Smooth muscle cell of trachea (primary cell): Measurements from ENCODE around the gene GRAP2. TPM values are rescaled to one million over a fixed set of nuclear protein-coding genes. Genes with fewer than 3 reads are reported as not detected.

Source experiments
- total RNA-seq: library from RNA; depleted of rRNA; stranded (reverse); fragments of >200 nt; gene quantifications from 2 replicates; pipeline ENCODE4 v1.2.1, GENCODE V29; 2014

The GRAP2 gene
- total RNA-seq, result not detected in 2 replicates

DNA sequence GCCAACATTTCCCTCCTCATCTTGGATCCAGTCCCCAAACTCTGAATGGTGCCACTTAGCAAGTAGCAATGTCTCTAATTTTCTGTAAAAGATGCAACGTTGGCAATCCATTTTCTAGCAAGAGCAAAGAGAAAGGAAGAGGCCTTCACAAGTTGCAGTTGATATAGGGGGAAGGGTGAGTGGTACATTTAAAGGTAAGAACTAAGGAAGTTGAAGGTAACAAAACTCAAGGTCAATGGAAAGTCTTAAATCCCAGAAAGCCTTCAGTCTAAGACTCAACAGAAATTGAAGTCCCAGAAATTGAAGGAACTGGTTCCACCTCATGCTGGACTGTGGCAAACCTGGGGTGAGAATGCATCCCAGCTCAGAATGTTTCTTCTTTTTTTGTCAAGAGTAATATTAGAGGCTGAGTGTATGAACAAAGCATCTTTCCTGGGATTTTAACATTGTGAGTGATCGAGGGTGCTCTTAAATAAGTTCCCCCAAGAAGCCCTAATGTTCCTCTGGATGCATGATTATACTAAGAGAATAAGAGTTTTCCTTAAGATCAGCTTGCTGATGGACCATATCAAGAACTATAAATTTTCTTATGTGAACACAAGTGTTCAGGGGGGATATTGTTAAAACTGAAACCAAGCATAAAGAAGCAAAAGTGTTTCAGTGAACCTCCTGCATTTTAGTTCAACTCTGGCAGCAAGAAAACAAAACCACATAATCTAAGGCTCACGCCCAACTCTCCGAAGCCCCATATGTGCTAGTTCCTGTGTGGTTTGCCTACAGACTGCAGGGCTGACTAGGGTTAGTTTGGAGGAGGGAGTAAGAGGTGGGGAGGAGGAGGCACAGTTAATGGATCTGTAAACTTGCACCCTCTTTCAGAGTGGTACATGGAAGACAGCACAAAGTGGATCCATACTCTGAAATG is at the start of gene GRAP2:
TSS of gene GRAP2 (plus strand) at position 779 of the 922 bp plus-strand sequence. CDS start 46,023 bp downstream, outside the sequence.

DNA sequence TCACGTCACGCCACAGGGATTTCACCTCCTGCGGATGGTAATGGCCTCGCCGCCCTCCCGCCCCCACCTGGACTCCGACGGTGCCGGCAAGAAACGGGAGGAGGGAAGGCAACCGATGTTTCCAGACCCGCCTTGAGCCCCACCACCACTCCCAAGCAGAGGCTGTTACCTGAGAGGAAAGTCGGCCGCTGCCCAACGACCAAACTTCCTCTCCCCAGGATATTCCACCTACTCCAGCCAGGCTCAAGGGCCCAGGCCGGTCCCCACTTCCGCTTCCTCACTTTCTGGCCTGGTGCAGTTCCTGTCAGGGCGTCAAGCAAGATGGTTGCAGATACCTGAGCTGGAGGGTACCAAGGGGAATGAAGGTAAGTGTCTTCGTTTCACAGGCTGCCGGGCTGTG is 7.4 kb upstream of the GRAP2 start, which contains the start of gene ENTHD1:
TSS of gene ENTHD1 (minus strand) at position 235 of the 400 bp plus-strand sequence. CDS start 6,012 bp downstream, outside the sequence.

DNA sequence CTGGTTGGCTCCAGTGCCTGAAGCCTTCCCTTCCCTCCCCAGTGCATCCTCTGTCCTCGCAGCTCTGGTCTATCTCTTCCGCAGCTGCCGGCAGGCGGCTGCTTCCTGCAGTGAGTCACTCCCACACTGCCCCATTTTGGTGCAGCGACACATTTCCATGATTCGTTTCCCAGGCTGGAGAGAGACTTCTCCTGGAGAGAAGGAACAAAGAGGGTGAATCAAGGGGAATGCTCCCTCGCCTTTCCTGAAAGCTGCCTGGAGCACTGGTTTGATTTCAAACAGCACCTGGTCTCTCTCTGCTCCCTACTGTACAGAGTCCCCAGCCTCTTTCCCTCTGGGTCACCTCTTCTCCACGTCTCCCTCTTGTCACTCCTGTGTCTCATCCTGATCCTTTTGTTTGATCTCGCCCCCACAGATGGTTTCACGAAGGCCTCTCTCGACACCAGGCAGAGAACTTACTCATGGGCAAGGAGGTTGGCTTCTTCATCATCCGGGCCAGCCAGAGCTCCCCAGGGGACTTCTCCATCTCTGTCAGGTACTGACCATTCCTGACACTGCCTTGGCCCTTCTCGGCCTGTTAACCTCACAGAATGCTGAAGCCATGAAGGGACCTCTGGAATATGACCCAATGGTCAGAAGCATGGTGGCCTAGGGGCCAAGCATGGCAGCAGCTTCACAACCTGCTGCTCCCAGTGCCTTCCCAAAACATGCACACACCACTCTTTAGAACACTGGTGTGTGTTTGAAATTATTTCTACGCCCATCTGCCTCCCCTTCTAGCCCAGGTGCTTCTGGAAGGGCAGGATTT is 59.0 kb downstream of the GRAP2 start, which contains the start of gene TMA7B:
TSS of gene TMA7B (plus strand) at position 758 of the 808 bp plus-strand sequence. CDS start 3,978 bp downstream, outside the sequence.

DNA sequence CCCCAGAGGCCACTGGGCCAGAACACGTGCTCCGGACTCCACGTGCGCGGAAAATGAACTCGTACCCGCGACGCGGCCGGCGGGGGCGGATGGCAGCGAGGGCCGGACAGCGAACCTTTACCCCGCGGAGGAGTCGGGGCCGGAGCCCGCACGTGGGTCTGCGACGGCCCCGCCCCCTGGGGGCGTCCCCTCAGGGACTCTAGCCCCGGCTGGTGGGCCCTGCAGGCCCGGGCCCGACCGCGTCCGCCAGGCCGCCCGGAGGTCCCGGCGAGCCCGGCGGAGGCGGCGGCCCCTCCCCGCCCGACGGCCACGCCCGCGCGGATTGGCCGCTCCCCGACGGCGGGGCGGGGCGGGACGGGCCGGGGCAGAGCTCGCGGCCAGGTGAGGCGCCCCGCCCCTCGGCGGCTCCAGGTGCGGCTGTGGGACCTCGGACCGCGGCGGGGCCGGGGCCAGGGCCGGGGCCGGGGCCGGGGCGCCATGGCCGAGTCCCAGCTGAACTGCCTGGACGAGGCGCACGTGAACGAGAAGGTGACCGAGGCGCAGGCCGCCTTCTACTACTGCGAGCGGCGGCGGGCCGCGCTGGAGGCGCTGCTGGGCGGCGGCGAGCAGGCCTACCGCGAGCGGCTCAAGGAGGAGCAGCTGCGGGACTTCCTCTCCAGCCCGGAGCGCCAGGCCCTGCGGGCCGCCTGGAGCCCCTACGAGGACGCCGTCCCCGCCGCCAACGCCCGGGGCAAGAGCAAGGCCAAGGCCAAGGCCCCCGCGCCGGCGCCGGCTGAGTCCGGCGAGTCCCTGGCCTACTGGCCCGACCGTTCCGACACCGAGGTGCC is 93.9 kb downstream of the GRAP2 start, which contains the start of gene FAM83F:
TSS of gene FAM83F (plus strand) at position 389 of the 827 bp plus-strand sequence. CDS start at position 478, 89 bp downstream.

Other genes with a start within 250 kb of the GRAP2 start
- gene ENTHD1, start 7.3 kb upstream of the GRAP2 start, total RNA-seq, result not detected in 2 replicates
- not detected in 2 replicates for gene TMA7B, start 59.3 kb downstream of the GRAP2 start, total RNA-seq
- under 0.01 TPM in 1 of 2 replicates, not detected in the other for gene FAM83F, start 93.9 kb downstream of the GRAP2 start, total RNA-seq